H9 (cell line): ENCODE measurements around the gene TRIP11. TPM values are rescaled to one million over a fixed set of nuclear protein-coding genes. Genes with fewer than 3 reads are reported as not detected.

Experiments used
- DNase-seq: peaks from one replicate; pipeline ENCODE4 v3.0.0-alpha.2; 2017
- H2AFZ ChIP-seq: one replicate; pipeline ENCODE4 v1.6.1; 2013; ENCODE audit warnings: mild to moderate bottlenecking, low read length, control low read depth, moderate library complexity
- H2AK5ac ChIP-seq: 2 replicates; pipeline ENCODE4 v1.6.1; 2013; ENCODE audit warnings: low read length, control low read depth, mixed read lengths; ENCODE audit not compliant: insufficient read length
- H2BK120ac ChIP-seq: one replicate; pipeline ENCODE4 v1.6.1; 2013; ENCODE audit warnings: low read depth, mild to moderate bottlenecking, low read length, control low read depth, inconsistent platforms; ENCODE audit not compliant: poor library complexity, severe bottlenecking
- H2BK12ac ChIP-seq: 2 replicates; pipeline ENCODE4 v1.6.1; 2013; ENCODE audit warnings: low read length, control low read depth, mixed read lengths, low read depth; ENCODE audit not compliant: insufficient read length
- H2BK15ac ChIP-seq: 2 replicates; pipeline ENCODE4 v1.6.1; 2013; ENCODE audit warnings: low read depth, low read length, control low read depth
- H2BK20ac ChIP-seq: one replicate; pipeline ENCODE4 v1.6.1; 2013; ENCODE audit warnings: low read depth, mild to moderate bottlenecking, low read length, control low read depth, inconsistent platforms; ENCODE audit not compliant: poor library complexity, severe bottlenecking
- H2BK5ac ChIP-seq: 2 replicates; pipeline ENCODE4 v1.6.1; 2013; ENCODE audit warnings: low read length, control low read depth, mixed read lengths; ENCODE audit not compliant: insufficient read length
- H3K14ac ChIP-seq: 2 replicates; pipeline ENCODE4 v1.6.1; 2013; ENCODE audit warnings: low read length, control low read depth; ENCODE audit not compliant: insufficient read depth
- H3K18ac ChIP-seq: 2 replicates; pipeline ENCODE4 v1.6.1; 2013; ENCODE audit warnings: low read depth, mild to moderate bottlenecking, mixed read lengths, low read length, control low read depth; ENCODE audit not compliant: insufficient read length
- H3K23ac ChIP-seq: 2 replicates; pipeline ENCODE4 v1.6.1; 2013; ENCODE audit warnings: low read length, control low read depth, mixed read lengths, low read depth; ENCODE audit not compliant: insufficient read length
- H3K23me2 ChIP-seq: 2 replicates; pipeline ENCODE4 v1.6.1; 2013; ENCODE audit warnings: low read depth, mild to moderate bottlenecking, mixed read lengths, low read length, control low read depth; ENCODE audit not compliant: insufficient read length, poor library complexity, severe bottlenecking
- H3K27ac ChIP-seq: 2 replicates; pipeline ENCODE4 v1.5.1; 2013; ENCODE audit warnings: low read length, control low read depth, mixed read lengths, low read depth; ENCODE audit not compliant: insufficient read length
- H3K27me3 ChIP-seq: 2 replicates; pipeline ENCODE4 v1.6.1; 2013; ENCODE audit warnings: low read length, control low read depth, inconsistent platforms; ENCODE audit not compliant: insufficient read depth
- H3K4ac ChIP-seq: 2 replicates; pipeline ENCODE4 v1.6.1; 2013; ENCODE audit warnings: low read depth, mild to moderate bottlenecking, control low read depth, inconsistent platforms, low read length, moderate library complexity
- H3K4me1 ChIP-seq: 2 replicates; pipeline ENCODE4 v1.6.1; 2013; ENCODE audit warnings: low read length, control low read depth, inconsistent platforms; ENCODE audit not compliant: insufficient read depth
- H3K4me2 ChIP-seq: 2 replicates; pipeline ENCODE4 v1.6.1; 2013; ENCODE audit warnings: low read length, control low read depth, mixed read lengths; ENCODE audit not compliant: insufficient read length, insufficient read depth
- H3K56ac ChIP-seq: 2 replicates; pipeline ENCODE4 v1.6.1; 2013; ENCODE audit warnings: low read depth, mild to moderate bottlenecking, mixed read lengths, low read length, control low read depth; ENCODE audit not compliant: insufficient read length
- H3K79me1 ChIP-seq: 2 replicates; pipeline ENCODE4 v1.6.1; 2013; ENCODE audit warnings: low read depth, mild to moderate bottlenecking, moderate library complexity, low read length, control low read depth, inconsistent platforms; ENCODE audit not compliant: insufficient read depth, poor library complexity, severe bottlenecking
- H3K79me2 ChIP-seq: 2 replicates; pipeline ENCODE4 v1.6.1; 2013; ENCODE audit warnings: low read length, control low read depth, inconsistent platforms; ENCODE audit not compliant: insufficient read depth
- H3K9ac ChIP-seq: 2 replicates; pipeline ENCODE4 v1.6.1; 2013; ENCODE audit warnings: low read length, control low read depth, mixed read lengths; ENCODE audit not compliant: insufficient read length; ENCODE audit errors: extremely low read depth
- H3K9me3 ChIP-seq: one replicate; pipeline ENCODE4 v1.6.1; 2013; ENCODE audit warnings: low read depth, low read length, inconsistent platforms; ENCODE audit not compliant: control insufficient read depth
- H3T11ph ChIP-seq: one replicate; pipeline ENCODE4 v1.6.1; 2013; ENCODE audit warnings: mild to moderate bottlenecking, low read length, control low read depth, inconsistent platforms
- H4K20me1 ChIP-seq: one replicate; pipeline ENCODE4 v1.6.1; 2013; ENCODE audit not compliant: control insufficient read depth, insufficient read length, insufficient read depth
- H4K5ac ChIP-seq: 2 replicates; pipeline ENCODE4 v1.6.1; 2013; ENCODE audit warnings: low read depth, mild to moderate bottlenecking, mixed read lengths, low read length, control low read depth; ENCODE audit not compliant: insufficient read length
- H4K8ac ChIP-seq: replicated peaks from 2 replicates; pipeline ENCODE4 v1.6.1; 2013; ENCODE audit warnings: low read length, control low read depth, mixed read lengths, low read depth; ENCODE audit not compliant: insufficient read length
- H4K91ac ChIP-seq: 2 replicates; pipeline ENCODE4 v1.6.1; 2013; ENCODE audit warnings: low read depth, mild to moderate bottlenecking, moderate library complexity, mixed read lengths, low read length, control low read depth; ENCODE audit not compliant: insufficient read length
- H3K27ac Mint-ChIP-seq, 3 experiments: 2 replicates in 2 of 3; 3 replicates in 1 of 3; pipeline ENCODE4 v1.8.0; 2020 to 2021; ENCODE audit warnings: mixed read lengths in 3 of 3, mild to moderate bottlenecking in 1 of 3, moderate library complexity in 1 of 3
- H3K27me3 Mint-ChIP-seq: 2 replicates; pipeline ENCODE4 v1.8.0; 2021; ENCODE audit warnings: low read depth, mild to moderate bottlenecking, moderate library complexity, mixed read lengths
- H3K36me3 Mint-ChIP-seq, 3 experiments: 2 replicates in 2 of 3; 3 replicates in 1 of 3; pipeline ENCODE4 v1.8.0; 2020 to 2021; ENCODE audit warnings: low read depth in 3 of 3, mixed read lengths in 3 of 3; ENCODE audit not compliant: insufficient read depth in 1 of 3
- H3K4me1 Mint-ChIP-seq, 2 experiments: 2 replicates each; pipeline ENCODE4 v1.8.0; 2020; ENCODE audit warnings: mixed read lengths in 2 of 2
- H3K4me3 Mint-ChIP-seq, 2 experiments: 2 replicates in 1 of 2; 3 replicates in 1 of 2; pipeline ENCODE4 v1.8.0; 2020 to 2021; ENCODE audit warnings: mild to moderate bottlenecking in 2 of 2, mixed read lengths in 2 of 2, moderate library complexity in 1 of 2
- H3K9me3 Mint-ChIP-seq, 2 experiments: 2 replicates in 1 of 2; 3 replicates in 1 of 2; pipeline ENCODE4 v1.8.0; 2020; ENCODE audit warnings: mild to moderate bottlenecking in 2 of 2, mixed read lengths in 2 of 2, moderate library complexity in 1 of 2
- WGBS: extraction: QIAGEN DNeasy Blood & Tissue Kit; methylation state at CpG from one replicate; pipeline ENCODE4 v1.1.7; 2013; ENCODE audit warnings: missing lambda C conversion rate, low lambda C conversion rate, mixed read lengths; ENCODE audit not compliant: insufficient read length; ENCODE audit errors: extremely low coverage; 5-methylcytosine and 5-hydroxymethylcytosine counted together
- total RNA-seq: library from RNA; stranded (reverse); gene quantifications from 2 replicates; pipeline ENCODE4 v1.2.1, GENCODE V29; 2021
- TF ChIP-seq, protein P1 (sequence below): fragments of 200-600 bp; sonication (generic); conservative IDR thresholded peaks from 3 replicates; pipeline ENCODE4 v1.8.0; 2021; ENCODE audit warnings: antibody characterized with exemption, mild to moderate bottlenecking

TRIP11 gene
- total RNA-seq, 1 experiment from 2014 or later: 33.5 TPM

DNA sequence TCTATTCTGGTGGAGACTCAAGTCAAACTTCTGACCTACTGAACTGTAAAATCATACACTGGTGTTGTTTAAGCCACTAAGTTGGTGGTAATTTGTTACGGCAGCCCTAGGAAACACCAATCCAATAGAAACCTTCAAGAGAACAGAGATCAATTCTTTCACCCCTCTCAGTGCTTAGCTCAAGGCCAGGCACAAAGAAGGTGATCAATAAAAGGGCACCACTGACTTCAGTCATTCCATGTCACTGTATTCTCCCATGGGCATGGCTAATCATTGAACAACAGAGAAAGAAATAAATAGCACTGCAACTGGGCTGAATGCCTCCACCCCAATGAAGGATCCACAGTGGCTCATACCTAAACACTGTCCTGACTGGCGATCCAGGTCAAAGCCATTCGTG lies 99.7 kb downstream of the TRIP11 start:
- Histone ChIP-seq H2BK20ac (no peak overlapping the region), H2BK120ac (no peak overlapping the region), H3T11ph (no peak overlapping the region), H2AFZ (no peak overlapping the region), H4K5ac (no peak overlapping the region), H3K4ac (no peak overlapping the region), H3K9me3 (no peaks in the 10 kb centered on the region), H3K79me1 (no peaks in the 10 kb centered on the region), H3K23me2 (no peaks in the 10 kb centered on the region), H3K56ac (no peak overlapping the region), H2AK5ac (no peak overlapping the region), H2BK15ac (no peak overlapping the region), H2BK12ac (no peak overlapping the region), H3K23ac (no peak overlapping the region), H3K18ac (no peak overlapping the region), H3K14ac (no peak overlapping the region), H3K9ac (no peak overlapping the region), H4K8ac (no peak overlapping the region), H3K4me2 (no peak overlapping the region), H3K79me2 (no peaks in the 10 kb centered on the region), H3K27ac (no peak overlapping the region), H4K20me1 (no peaks in the 10 kb centered on the region), H3K4me1 (no peaks in the 10 kb centered on the region), H2BK5ac (no peak overlapping the region), H3K27me3 (no peaks in the 10 kb centered on the region; the same call in 1 of the 2 replicates), H4K91ac (no peak overlapping the region)
- Mint-ChIP-seq H3K27ac (no peak overlapping the region), H3K27me3 (peaks cover 5% of the 10 kb centered on the region), H3K9me3 (no peaks in the 10 kb centered on the region; a peak in 1 of 5 replicates), H3K4me1 (peaks cover 3 to 6% of the 10 kb centered on the region in 2 experiments; a peak in 2 of 4 replicates), H3K4me3 (no peak overlapping the region), H3K36me3 (no peaks in the 10 kb centered on the region)
- no CpG with 5 or more reads among the region's 3 CpGs for WGBS
- TF ChIP-seq, protein P1, sequence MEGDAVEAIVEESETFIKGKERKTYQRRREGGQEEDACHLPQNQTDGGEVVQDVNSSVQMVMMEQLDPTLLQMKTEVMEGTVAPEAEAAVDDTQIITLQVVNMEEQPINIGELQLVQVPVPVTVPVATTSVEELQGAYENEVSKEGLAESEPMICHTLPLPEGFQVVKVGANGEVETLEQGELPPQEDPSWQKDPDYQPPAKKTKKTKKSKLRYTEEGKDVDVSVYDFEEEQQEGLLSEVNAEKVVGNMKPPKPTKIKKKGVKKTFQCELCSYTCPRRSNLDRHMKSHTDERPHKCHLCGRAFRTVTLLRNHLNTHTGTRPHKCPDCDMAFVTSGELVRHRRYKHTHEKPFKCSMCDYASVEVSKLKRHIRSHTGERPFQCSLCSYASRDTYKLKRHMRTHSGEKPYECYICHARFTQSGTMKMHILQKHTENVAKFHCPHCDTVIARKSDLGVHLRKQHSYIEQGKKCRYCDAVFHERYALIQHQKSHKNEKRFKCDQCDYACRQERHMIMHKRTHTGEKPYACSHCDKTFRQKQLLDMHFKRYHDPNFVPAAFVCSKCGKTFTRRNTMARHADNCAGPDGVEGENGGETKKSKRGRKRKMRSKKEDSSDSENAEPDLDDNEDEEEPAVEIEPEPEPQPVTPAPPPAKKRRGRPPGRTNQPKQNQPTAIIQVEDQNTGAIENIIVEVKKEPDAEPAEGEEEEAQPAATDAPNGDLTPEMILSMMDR: no peak
- no peak for DNase-seq
